AG10803 (cell line): ENCODE data around the gene ADGRD1.

Experiments
- DNase-seq: peaks from one replicate; pipeline ENCODE4 v3.0.0; 2010; ENCODE audit warnings: low read depth
- H3K4me3 ChIP-seq: 2 replicates; pipeline ENCODE4 v1.5.1; 2011; ENCODE audit warnings: mild to moderate bottlenecking, low read length, control low read depth
- TF ChIP-seq, protein P1 (sequence below): conservative IDR thresholded peaks from 2 replicates; pipeline ENCODE4 v1.5.1; 2011; ENCODE audit warnings: mild to moderate bottlenecking, low read length, control low read depth, inconsistent platforms

The ADGRD1 gene

DNA sequence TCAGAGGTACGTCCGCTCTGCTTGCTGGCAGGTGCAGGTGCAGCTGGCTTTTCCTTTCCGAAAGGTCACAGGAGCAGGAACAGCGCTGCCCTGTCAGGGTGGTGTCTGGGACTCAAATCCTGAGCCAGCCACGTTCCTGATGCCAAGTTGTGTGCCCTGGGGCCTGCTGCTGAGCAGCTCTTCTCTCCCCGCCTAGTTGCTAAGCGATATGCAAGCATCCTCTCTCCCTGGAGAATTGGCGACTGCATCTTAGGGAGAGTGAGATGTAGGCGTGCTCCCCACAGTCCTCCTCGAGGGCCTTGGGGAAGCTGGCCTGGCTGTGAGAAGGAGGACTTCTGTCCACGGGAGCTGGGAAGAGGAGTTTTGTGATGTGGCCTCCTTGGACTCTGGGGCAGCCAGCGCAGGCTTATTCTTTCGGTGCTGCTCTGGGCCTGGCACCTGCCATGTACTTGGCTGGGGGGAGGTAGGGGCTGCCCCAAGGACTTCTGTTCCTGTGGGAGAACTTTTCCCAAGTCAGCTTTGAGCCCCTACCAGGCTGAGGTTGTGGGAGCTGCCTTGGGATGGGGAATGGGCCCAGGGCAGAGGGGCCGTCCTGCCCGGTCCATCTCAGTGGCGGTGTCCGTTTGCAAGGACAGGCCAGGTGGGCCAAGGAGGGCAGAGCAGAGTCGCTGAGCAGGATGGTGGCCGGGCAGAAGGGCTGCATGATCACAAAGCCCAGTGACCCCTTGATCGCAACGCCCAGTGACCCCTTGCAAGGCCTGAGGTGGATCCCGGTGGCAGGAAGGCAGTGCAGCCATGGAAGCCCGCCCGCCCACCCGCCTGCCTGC lies 183.5 kb downstream of the ADGRD1 start:
- no peak overlapping the region for H3K4me3 ChIP-seq
- TF ChIP-seq, protein P1, sequence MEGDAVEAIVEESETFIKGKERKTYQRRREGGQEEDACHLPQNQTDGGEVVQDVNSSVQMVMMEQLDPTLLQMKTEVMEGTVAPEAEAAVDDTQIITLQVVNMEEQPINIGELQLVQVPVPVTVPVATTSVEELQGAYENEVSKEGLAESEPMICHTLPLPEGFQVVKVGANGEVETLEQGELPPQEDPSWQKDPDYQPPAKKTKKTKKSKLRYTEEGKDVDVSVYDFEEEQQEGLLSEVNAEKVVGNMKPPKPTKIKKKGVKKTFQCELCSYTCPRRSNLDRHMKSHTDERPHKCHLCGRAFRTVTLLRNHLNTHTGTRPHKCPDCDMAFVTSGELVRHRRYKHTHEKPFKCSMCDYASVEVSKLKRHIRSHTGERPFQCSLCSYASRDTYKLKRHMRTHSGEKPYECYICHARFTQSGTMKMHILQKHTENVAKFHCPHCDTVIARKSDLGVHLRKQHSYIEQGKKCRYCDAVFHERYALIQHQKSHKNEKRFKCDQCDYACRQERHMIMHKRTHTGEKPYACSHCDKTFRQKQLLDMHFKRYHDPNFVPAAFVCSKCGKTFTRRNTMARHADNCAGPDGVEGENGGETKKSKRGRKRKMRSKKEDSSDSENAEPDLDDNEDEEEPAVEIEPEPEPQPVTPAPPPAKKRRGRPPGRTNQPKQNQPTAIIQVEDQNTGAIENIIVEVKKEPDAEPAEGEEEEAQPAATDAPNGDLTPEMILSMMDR, result no peak
- no peak for DNase-seq

DNA sequence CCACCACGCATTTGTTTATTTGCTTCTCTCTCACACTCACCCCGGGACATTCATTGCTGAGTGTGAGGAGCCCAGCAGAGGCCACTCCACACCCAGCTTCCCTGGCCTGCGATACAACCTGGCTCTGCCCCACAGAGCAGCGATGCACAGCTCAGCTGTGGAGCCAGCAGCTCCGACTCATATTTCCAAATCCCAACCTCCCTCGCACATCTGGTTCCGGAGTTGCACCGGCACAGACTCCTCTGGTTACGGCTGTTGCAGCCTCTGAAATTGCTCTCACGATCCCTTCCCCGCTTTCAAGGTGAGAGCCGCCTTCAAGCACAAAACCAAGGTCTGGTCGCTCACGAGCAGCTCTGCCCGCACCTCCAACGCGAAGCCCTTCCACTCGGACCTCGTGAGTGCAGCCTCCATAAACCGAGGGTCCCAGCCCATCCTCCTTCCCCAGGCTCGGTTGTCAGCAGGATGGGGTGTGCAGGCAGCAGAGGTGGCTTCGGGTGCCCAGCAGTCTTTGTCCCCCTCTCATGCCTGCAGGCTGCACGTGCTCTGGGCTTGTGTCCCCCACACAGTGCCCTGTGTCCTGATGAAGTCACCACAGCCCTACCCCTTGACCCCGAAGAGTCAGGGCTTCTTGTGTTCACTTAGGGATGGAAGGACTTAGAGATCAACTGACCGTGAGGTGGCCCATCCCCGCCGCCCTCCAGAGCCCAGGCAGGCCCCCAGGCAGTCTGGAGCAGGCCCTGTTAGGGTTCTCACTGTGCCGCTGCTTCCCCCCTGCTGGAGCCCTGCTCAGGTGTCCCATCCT lies 184.3 kb downstream of the ADGRD1 start:
- H3K4me3 ChIP-seq, result no peak overlapping the region
- TF ChIP-seq, protein P1, result no peak
- peak; percentile 19 for DNase-seq

DNA sequence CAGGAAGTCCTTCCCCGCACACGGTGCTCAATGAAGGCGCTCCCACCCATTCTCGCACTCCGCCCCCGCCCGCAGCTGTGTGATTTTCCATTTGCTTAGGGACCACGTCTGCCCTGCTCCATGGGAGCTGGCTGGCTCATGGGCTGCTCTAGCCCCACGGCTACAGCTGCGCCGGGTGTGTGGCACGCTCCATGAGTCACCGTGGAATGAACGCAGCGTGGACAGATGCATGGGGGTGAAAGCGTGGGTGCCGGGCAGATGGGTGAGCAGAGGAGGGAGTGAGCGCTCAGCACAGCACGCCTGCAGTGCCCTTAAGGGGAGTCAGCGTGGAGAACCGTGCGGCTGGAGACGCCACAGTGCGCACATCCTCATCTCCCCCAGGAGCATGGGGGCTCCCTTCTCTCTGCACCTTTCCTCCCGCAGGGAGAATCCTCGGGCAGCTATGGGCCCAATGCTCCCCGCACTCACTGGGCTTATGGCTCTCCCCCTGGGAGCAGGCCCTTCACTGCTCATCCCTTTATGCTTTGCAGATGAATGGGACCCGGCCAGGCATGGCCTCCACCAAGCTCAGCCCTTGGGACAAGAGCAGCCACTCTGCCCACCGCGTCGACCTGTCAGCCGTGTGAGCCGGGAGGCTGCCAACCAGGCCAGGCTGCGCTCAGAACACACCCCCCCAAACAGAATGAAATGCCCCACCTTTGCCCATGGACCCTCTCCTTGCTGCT lies 185.1 kb downstream of the ADGRD1 start:
- DNase-seq, result no peak
- TF ChIP-seq, protein P1, result no peak
- no peak overlapping the region for H3K4me3 ChIP-seq

GRCh38 chr12:131139363-131140068 lies 185.8 kb downstream of the ADGRD1 start:
- DNase-seq, result no peak
- TF ChIP-seq, protein P1, result no peak
- H3K4me3 ChIP-seq, result no peak overlapping the region

GRCh38 chr12:131140069-131140435 lies 186.3 kb downstream of the ADGRD1 start:
- TF ChIP-seq, protein P1, result no peak
- no peak overlapping the region for H3K4me3 ChIP-seq
- DNase-seq, result no peak

DNA sequence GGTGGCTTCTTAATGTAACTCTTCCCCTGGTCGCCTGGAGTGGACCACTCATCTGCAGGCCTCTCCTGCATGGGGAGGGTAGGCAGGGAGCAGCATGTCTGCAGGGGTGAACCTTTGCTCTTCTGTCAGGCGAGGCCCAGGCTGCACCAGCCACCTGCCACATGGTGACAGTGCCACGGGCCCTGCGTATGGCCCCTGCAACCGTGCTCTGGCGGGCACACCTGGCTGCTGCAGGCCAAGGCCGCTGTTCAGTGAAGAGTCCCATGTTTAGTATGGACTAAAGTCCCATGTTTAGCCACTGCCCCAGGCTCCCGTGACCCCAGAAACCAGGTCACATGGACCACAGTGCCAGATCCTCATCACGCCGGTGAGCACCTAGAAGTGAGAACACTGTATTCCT lies 187.0 kb downstream of the ADGRD1 start:
- DNase-seq, result no peak
- no peak overlapping the region for H3K4me3 ChIP-seq
- TF ChIP-seq, protein P1, result no peak
